Endometrium (tissue), 2 donors: ENCODE data around the gene PKNOX2.

Experiments used
- FAIRE-seq: peaks from 2 replicates; lab custom pipeline; 2012; peaks lifted over from hg19 to GRCh38; lab: Jason Lieb, UNC
- donor health status: control.
- donor health status: control.

The PKNOX2 gene

DNA sequence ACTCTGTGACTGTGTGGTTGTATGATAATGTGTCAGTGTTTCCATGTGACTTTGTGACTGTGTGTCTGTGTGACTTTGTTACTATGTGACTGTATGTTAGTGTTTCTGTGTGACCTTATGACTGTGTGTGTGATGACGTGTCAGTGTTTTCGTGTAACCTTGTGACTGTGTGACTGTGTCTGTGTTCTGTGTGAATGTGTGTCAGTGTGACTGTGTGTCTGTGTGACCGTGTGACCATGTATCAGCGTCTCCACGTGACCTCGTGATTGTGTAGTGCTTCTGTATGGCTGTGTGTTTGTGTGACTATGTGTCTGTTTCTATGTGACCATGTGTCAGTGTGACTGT is 9.5 kb upstream of the PKNOX2 start:
- no peak for FAIRE-seq

DNA sequence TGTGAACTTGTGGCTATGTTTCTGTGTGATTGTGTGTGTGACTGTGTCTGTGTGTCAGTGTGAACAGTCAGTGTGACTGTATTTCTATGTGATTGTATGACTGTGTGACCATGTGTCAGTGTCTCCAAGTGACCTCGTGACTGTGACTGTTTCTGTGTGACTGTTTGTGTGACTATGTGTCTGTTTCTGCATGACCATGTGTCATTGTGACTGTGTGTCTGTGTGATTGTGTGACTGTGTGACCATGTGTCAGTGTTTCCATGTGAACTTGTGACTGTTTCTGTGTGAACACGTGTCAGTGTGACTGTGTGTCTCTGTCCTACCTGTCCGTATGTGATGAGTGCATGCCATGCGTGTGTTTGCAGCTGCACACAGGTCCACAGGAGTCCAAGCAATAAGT is 8.8 kb upstream of the PKNOX2 start:
- no peak for FAIRE-seq

DNA sequence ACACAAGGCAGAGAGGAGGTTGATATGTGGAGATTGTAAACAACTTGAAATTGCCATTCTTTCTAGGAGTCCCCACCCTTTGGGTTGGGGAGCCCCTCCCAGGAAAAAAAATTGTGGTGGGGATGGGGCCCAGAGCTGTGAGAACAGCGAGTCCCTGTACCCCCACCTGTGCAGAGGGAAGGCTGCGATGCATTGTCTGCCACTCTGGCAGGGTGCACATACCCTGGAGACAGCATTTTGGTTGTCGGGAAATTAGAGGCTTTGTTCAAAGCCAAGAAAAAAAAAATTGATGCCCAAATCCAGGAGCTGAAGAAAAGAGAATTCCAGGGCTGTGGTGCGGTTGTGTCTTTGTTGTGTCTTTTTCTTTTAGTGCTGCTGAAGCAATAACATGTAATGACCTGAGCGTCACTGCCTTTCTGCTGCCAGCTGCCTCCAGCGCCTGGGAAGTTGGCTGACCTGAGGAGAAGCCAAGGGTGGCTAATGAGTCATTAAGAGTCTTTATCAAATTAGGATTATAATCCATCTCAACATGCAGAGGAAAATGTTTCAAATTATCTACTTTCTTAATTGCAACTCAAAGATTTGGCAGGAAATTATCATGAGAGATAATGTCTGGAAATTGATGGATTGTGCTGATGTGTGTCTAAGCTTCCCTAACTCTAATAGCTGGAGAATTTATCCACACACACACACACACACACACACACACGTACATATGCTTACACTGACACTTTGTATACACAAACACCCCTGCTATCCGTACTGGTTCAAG is 8.0 kb upstream of the PKNOX2 start:
- FAIRE-seq = no peak

DNA sequence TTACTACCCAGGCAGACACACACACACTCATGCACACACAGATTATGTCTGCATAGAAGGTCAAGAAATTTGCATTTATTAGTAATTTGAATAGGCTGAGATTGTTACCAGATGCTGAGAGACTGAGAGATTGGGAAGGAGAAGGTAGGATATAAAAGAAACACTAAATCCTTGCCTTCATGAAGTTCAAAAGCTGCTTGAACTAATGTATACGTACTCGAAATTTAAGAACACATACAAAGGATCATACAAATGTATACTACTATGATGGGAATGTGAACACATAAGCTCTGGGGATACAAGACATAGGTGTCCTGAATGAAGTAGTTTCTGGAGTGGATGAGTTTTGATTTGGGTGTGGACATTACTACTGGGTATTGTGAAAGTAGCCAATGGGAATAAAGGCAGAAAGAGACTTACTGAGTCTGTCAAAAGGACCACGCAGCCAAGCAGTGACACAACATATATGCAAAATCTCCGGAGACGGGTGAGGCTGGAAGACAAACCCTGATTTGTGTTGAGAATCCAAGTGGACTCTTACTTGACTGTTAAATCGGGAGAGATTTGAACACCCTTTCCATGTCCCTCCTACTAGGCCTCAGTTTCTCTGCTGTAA is 7.3 kb upstream of the PKNOX2 start:
- FAIRE-seq = no peak

DNA sequence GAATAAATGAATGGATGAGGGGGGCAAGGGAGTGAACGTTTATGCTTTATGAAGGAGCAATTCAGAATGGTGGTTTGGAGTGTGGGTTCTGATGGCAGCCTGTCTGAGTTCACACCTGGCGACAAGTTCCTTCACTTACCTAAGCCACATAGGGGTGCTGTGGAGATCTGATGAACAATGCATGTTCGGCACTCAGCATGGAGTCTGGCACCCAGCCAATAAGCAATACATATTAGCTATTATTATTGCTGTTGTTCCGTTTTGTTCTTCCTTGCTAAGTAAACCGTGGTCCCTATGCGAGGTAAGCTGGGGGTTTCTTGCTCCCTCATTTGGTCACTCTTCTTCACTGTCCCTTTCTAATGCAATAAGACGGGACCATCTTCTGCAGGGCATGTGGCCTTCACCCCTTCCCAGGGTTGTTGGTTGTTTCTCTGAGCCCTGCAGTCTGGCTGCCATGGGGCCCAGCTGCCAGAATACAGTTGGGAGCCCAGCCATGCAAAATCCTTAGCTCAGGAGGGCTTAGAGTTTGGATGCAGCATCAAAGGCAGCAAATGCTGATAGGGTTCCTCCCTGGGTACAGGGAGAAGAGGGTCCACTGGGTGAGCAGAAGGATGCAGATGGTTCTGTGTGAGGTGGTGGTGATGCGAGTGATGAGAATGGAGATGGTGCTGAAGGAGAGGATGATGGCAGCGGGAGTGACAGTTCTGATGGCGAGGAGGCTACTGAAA is 6.4 kb upstream of the PKNOX2 start:
- FAIRE-seq = no peak

DNA sequence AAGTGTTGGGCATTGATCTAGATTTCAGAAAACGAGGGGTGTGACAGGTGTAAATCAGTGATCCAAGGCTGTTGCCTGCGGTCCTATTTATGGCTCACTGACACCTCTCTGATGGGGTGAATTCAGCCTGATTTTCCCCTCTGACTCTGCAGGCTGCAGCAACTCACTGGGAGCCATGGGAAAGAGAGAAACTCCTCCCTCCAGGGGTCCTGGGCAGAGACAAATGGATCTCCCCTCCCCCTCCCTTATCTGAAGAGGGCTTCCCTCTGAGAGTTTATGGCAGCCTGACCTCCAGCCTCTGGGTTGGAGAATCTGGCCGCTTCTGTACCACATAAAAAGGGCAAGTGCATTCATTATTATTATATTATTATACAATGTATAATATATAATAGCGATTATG is 1.8 kb upstream of the PKNOX2 start:
- no peak for FAIRE-seq

DNA sequence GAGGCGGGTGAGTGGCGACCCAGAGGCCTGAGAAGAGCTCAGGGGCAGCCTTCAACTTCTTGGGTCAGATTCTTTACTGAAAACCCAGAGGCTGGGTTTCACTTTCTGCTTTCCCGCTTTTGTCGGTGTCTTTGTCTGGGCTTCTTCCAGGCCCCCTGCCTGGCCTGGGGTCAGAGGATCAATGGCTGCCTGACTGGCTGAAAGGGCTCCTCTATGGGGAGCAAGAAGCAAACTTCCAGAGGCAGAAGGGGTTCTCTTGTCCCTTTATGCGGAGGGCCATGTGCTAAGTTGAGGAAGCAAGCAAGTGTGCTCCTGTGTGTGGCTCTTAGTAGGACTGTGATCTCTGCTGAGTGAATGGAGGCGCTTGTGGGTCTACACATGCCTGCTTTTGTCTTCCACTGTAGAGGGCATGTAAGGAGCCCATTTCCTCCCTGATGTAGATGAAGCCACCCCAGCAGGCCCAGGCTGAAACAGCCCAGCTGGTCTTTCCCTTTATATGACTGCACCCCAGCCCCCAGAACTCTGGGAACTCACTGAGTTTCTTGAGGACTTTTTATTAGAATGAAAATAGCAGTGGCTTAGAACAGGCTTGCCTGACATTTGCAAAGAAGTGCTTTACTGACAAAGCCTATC is 1.0 kb upstream of the PKNOX2 start:
- FAIRE-seq = no peak

DNA sequence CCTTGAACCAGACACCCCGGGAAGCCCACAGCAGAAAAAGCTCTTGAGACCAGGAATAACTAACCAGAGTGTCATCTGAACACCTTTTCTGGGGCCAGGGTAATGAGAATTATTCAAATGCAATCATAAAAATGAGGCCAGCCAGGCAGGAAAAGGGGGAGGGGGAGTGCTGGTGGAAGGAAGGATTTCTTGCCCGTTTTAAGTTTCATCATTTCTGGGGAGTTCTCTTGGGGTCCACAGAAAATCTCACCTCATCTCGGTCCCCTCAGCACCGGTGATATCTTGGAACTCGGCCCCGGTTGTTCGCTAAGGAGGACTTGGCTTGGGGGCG is 495 bp upstream of the PKNOX2 start:
- no peak for FAIRE-seq

DNA sequence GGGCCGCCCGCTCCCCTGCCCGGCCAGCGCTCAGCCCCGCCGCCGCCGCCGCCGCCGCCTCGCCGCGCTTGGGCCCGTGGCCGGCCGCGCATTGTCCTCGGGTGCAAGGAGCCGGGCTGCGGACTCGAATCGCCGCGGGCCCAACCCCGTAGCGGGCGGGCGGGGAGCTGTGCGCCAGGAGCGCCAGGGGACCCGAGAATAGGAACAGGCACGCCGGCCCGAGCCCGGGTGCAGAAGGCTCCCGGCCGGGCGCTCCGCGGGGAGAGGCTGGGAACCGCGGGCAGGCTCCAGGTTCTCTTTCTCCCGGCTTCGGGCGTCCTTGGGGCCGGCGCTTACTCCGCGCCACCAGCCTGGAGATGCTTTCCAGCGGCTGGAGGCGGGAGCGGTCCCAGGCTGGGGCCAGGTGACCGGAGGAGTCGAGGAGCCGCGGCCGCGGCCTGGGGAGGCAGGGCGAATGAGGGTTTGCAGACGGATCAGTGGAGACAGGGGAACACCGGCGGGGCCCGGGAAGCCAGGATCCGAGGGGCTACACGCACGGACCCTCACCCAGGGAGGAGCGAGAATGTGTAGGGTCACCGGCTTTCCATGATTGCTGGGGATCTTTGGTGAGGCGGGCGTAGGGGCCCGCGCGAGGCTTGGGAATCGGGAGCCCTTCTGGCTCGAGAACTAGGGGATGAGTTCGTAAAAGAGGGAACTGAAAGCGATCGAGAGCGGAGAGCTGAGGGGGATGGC is 726 bp downstream of the PKNOX2 start:
- no peak for FAIRE-seq

DNA sequence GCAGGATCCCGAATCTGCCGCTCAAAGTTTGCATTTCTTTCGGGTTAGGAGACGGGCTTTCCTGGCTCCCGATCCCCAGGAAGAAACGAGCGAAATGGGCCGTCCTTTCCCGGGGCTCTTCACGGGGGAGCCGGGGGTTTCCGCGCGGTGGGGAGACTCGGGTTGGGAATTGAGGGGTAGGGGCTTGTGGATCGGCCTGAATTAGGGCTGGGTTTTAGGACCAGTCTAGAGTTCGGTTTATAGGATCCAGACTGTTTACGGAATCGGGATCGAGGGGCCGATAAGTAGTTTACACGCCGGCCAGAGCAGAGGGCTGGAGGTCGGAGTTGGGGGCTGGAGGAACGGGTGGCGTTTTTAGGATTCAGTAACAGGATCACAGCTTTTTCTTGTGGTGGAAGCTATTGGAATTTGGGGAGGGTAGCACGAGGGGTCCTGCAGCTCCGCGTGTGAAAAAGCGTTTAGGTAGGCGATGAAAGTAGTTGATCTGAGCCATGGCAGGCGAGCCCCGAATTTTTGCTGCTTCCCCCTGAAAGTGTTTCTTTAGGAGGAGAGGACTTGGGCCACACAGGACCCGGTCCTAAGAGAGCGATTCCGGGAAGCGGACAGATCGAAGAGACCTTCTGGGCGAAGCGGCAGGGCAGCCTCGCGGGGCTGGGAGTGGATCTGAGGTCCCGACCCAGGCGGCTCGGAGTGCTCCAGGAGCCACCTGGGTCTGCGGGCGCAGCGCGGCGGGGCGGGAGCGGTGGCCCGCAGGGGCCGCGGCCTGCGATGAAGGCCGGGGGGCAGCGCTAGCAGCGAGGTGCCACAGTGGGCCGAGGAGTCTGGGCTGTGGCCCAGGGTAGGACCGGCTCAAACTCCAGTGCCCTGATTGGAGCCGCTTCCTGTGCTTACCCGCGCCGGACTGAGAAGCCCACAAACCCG is 1.6 kb downstream of the PKNOX2 start:
- FAIRE-seq = no peak

DNA sequence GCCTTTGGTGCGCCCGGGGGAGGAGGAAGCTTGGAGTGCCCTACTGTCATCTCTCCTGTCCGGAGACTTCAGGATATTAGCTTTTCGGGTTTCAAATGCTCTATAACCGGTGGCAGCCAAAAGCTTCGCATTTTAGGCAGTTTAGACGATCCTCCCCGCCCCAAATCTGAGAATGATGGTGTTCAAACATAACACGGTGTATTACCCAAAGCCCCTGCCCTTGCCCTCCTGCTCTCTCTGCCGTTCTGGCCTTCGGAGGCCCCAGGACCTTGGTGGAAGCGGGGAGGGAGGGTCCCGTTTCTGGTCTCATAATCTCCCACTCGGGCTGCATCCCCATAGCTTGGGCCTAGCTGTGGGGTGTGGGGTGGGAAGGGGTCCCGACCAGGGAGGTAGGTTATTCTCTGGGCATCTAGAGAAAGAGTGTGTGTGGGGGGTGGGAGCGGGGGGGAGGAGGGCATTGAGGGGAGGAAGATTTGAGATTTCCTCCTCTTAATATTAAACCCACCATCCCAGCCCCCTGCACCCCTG is 2.3 kb downstream of the PKNOX2 start:
- FAIRE-seq = no peak

DNA sequence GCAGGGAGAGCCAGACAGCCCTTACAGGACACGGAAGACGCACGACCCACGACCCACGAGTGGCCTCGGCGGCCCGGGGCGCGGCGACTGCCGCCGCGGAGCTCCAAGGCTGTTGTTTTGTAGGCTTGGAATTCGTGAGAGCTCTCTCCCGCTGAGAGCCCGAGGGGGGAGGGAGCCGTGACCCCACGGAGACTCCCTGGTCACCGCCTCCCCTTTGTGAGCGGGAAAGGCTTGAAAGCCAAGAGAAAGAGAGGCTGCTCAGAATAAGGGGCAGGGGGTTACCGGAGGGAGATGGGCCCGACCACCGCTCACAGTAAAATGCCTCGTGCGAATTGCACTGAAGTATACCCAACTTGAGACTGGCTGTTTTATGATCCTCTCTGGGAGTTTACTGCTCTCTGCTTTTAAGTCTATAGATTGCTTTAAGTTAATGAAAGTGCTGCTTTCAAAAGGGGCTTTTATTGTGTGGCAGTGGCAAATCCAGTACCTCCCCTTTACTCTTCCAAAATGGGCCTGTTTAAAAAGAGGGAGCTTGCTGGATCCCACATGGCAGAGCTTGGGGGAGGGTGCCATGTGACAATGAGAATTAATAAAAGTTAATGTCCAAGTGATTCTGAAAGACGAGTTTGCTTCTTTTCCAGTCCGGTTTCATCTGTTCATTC is 2.9 kb downstream of the PKNOX2 start:
- no peak for FAIRE-seq

DNA sequence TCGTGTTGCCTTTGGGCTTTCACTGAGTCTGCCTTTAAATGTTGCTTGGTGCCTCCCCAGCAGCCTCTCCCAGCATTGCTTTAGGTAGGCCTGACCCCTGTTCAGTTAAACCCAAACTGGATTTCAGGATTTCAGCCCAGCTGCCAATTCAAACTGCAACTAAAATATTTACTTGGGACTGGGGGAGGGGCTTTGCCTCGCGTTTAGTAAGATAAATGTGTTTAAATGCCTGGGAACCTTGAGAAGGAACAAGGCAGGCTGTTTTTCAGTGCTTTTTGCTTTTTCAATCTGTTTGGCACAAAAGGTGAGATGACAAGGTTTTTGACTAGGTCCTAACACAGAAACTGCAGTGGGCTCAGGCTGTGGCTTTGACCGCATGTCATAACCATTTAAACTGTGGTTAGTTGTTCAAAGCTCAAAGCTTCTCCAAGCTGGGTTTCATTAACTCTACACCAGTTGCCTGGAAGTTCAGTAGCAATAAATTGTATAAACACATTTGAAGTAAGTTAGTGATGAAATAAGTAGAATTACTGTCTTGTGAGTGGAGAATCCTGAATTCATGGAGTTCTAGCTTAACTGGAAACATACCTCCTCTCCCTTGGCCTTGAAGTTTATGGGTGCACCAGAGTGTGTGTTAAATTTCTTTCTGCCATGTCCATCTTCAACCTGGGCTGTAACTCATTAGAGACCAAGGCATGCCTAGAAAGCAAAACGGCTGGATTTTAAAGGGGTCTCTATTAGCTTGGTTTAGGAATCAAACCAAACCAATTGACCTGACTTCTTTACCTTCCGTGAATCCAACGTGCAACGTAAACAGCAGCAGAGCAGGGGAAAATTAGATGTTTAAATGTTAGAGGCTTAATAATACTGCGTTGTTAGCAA is 3.6 kb downstream of the PKNOX2 start:
- FAIRE-seq = peak; percentile 63

DNA sequence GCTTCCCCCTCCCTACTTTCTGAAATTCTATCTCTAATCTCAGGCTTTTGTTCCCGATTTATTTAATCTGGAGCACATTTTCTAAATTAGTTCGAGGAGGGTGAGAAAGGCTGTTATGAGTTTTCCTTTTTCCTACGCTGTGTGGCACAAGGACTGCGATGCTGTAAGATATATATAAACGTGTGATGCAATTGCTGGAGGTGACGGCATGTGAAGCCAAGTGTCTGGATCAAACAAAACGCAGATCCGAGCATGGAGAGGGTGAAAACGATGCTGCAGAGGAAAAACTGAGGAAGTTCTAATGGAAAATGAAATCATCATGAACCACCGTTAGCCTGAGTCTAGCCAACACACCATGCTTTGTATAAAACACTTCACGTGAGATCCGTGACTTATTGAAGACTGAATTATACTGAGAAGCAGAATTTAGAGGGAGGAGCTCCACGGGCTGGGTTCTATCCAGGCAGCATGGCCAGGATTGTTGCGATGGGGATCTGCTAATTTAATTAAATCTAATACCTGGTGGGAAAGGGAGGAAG is 4.4 kb downstream of the PKNOX2 start:
- FAIRE-seq = no peak

DNA sequence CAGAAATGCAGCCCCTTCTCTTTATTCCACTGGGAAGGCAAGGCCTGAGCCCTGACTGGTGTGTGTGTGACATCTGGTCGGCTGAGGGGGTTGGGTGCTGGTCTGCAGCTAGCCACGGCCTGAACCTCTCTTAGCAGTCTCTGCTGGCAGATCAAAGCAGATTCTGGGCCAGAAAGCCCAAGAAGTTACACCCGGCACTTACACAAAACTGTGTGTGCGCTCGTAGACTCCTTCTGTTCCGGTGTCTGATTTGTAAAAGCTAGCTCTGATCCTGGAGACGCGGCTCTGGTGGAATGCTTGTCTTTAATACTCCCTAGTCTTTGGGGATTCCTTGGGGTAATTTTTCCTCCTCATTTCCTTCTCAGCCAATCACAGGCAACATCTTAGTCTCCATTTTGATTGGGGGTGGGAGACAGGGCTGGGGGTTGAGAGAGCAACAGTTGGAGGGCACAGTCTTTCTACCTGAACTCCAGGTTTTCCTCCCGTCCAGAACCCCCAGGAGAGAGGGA is 5.5 kb downstream of the PKNOX2 start:
- FAIRE-seq = no peak

DNA sequence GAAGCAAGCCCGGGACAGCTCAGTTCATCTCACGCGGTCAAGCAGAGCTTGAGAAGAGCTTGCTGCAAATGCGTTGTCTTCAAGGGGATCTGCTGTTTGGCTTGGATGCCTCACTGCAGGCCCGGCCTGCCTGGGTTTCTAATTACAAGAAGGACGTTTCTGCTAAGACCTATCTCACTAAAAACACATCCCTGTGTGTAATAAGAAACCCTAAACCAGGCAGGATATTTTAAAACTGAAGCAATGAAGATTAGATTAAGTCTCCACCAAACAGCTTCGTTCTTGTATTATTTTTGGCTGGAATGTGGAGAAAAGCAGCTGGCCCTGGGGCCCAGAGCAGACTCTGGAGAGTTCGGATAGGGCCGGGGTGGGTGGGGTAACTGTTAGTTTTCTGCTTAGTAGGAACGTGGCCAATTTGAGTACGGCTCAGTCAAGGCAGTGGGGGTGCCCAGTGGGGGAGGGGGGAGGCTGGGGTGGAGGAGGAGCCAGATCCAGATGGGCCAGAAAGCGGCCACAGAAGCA is 6.0 kb downstream of the PKNOX2 start:
- no peak for FAIRE-seq

DNA sequence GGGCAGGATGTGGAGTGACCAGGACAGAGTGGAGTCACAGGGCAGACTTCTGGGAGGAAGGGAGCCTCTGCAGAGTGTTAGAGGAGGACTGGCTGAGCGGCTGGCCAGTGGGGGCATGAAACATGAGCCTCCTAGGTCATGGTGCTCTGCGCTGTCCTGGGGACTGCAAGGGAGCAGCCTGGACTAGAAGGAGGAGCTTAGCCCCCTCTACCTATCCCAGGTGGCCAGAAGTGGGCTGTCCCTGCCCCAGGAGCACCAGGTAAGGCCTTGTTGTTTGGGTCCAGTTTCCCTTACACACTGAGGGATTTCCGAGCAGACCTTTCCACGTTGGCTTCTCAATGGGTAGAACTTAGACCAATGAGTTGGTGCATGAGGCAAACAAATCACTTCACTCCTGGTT is 7.4 kb downstream of the PKNOX2 start:
- FAIRE-seq = no peak

DNA sequence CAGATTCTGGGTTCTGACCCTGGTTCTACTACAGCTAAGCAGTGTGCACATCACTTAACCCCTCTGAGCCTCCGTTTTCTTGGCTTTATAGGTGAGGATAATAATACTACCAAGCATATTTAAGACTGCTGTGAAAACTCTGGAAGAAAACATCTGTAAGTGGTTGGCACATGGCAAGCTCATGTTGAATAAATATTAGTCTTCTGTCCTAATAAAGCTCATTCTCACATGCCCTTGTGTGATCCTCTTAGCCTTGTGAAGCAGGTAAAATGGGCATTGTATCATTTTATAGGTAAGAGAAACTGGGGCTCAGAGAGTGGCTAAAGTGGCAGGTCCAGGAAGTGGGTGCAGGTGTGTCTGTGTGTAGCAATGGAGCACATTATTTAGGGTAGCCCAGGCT is 8.5 kb downstream of the PKNOX2 start:
- FAIRE-seq = no peak

DNA sequence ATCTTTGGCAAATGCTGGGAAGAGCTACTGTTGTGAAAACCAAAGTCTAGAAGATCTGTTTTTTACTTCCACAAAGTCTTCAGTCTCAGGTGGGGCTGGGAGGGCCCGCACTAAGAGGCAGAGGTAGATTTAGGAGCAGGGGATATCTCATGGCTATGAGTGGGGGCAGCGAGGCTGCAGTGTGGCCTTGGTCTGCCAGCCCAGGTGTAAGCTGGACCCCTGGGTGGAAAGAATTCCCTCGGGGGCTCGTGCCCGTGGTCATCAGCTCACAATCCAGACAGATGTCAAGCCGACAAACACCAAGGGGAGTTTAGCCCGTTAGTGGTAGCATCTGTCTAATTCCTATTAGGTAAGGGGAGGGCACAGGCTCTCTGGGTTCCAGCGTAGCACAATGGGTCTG is 9.0 kb downstream of the PKNOX2 start:
- FAIRE-seq = no peak
